GM12875 (cell line): ENCODE measurements around the gene ME3.
"Not testable (repeated sequence)": the region's sequence is repeated elsewhere in the genome, so short reads cannot be mapped to it uniquely, and the experiment has no call there.

Source experiments
- H3K4me3 ChIP-seq: one replicate; pipeline ENCODE4 v1.5.1; 2011; ENCODE audit warnings: low read depth, low read length, control low read depth
- TF ChIP-seq, protein P1 (sequence below): IDR thresholded peaks from 2 replicates; pipeline ENCODE4 v1.5.1; 2011; ENCODE audit warnings: low read depth, mild to moderate bottlenecking, control low read depth, inconsistent platforms, low read length, moderate library complexity, borderline replicate concordance; ENCODE audit not compliant: insufficient read depth

ME3 gene

GRCh38 chr11:86422371-86422770 lies 250.0 kb downstream of the ME3 start:
- H3K4me3 ChIP-seq = no peak overlapping the region
- TF ChIP-seq, protein P1, sequence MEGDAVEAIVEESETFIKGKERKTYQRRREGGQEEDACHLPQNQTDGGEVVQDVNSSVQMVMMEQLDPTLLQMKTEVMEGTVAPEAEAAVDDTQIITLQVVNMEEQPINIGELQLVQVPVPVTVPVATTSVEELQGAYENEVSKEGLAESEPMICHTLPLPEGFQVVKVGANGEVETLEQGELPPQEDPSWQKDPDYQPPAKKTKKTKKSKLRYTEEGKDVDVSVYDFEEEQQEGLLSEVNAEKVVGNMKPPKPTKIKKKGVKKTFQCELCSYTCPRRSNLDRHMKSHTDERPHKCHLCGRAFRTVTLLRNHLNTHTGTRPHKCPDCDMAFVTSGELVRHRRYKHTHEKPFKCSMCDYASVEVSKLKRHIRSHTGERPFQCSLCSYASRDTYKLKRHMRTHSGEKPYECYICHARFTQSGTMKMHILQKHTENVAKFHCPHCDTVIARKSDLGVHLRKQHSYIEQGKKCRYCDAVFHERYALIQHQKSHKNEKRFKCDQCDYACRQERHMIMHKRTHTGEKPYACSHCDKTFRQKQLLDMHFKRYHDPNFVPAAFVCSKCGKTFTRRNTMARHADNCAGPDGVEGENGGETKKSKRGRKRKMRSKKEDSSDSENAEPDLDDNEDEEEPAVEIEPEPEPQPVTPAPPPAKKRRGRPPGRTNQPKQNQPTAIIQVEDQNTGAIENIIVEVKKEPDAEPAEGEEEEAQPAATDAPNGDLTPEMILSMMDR = no peak

DNA sequence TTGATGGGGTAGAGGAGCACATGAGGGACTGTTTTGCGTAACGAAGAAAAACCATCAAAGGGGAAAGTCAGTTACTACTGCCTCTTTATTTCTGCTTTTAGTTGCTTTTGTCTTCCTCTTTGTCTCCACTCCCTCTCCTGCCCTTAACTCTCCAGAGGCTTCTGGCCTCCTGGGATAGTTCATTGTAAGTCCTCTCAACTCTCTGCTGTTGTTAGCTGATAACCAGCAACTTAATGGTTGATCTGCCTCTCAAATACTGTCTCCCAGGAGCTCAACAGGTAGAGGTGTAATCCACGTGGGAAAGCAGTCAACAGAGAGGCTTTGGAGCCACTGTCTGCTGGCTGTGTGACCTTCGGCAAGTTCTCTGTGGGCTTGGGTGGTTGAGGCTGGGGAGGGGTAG lies 250.5 kb downstream of the ME3 start:
- H3K4me3 ChIP-seq = no peak overlapping the region
- TF ChIP-seq, protein P1 = no peak

- TF ChIP-seq, protein P1 = peak; percentile 5; the same call in 1 of the 2 replicates
- H3K4me3 ChIP-seq = no peak overlapping the region
Observed at GRCh38 chr11:86418917-86419316, 253.5 kb downstream of the ME3 start.

DNA sequence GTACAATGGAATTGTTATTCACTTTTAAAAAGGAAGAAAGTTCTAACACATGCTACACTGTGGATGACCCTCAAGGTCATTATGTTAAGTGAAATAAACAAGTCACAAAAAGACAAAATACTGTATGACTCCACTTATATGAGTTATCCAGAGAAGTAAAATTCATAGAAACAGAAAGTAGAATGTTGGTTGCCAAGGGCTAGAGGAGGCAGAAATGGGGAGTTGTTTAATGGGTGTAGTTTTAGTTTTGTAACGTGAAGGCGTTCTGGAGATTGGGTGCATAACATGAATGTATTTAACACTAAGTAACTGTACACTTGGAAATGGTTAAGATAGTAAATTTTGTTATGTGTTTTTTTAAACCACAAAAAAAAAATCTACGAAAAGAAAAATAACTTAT lies 253.9 kb downstream of the ME3 start:
- H3K4me3 ChIP-seq = no peak overlapping the region
- TF ChIP-seq, protein P1 = no peak

DNA sequence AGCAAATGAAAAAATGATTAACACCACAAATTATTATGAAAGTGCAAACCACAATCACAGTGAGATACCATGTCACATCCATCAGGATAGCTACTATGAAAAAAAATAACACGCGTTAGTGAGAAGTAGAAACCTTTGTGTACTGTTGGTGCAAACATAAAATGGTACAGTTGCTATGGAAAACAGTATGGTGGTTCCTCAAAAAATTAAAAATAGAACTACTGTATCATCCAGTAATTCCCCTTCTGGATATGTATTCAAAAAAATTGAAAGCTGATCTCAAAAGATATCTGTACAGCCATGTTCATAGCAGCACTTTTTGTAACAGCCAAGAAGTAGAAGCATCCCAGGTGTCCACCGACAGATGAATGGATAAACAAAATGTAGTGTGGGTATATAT lies 254.3 kb downstream of the ME3 start:
- H3K4me3 ChIP-seq = no peak overlapping the region

GRCh38 chr11:86416951-86417350 lies 255.5 kb downstream of the ME3 start:
- not testable (repeated sequence) for H3K4me3 ChIP-seq

More for the DNA sequence above, 254.3 kb downstream of the ME3 start:
- TF ChIP-seq, protein P1 = no peak

DNA sequence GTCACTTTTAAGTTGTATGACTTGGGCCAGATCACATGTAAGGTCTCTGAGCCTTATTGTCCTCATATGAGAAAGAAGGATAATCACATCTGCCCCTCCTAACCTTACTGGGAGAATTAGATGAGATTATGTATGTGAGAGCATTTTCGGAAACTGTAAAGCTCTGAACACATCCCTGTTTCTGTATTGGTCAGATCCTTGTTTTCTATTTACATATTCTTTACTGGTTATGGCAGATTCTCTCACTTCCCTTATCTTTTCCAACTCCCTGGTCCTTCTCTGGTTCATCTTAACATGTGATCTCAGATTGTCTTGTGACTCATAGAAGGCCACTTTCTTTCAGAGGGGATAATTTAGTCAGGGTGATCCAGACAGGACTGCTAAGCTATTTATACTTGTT lies 255.9 kb downstream of the ME3 start:
- H3K4me3 ChIP-seq = no peak overlapping the region
- TF ChIP-seq, protein P1 = no peak

DNA sequence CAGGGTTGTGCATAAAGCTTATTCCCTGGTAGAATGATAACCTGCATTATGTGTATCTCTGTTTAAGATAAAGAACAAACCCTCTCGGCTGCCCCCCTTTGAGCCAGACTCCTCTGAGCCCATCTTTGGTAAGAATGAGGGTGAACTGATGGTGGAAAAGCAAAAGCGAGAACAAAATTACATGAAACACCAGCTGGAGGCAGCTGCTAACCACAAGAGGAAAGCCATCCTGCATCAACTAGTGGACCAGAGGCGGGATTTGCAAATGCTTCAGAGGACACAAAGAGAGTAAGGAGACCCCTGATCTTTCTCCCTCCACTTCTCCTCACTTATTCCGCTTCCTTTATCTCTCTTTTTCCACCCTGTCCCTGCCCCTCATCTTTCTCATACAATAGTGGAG lies 257.4 kb downstream of the ME3 start:
- TF ChIP-seq, protein P1 = no peak
- H3K4me3 ChIP-seq = no peak overlapping the region
